Lung (tissue), 12 donors: ENCODE data around the gene OPHN1. TPM values are rescaled to one million over a fixed set of nuclear protein-coding genes. Genes with fewer than 3 reads are reported as not detected.

ENCODE experiments used
- ATAC-seq: fragments of 200-7000 bp; cut with Tn5 transposase; one replicate; pipeline ENCODE4 v1.9.1; 2020; ENCODE audit warnings: moderate number of reproducible peaks; ENCODE audit not compliant: insufficient read depth, low FRiP score
- DNase-seq, 3 donors: peaks; one replicate each; pipeline ENCODE4 v3.0.0-alpha.2; 2013 to 2017
- H3K27ac ChIP-seq, 2 donors: one replicate each; pipeline ENCODE4 v1.5.1; 2013; ENCODE audit warnings: mild to moderate bottlenecking in 2 of 2, moderate library complexity in 2 of 2, control low read depth in 1 of 2, inconsistent platforms in 1 of 2, low read depth in 1 of 2, low read length in 1 of 2
- H3K27me3 ChIP-seq, 3 donors: one replicate each; pipeline ENCODE4 v1.5.1; 2013; ENCODE audit warnings: low read length in 2 of 3; ENCODE audit not compliant: control insufficient read depth in 3 of 3, insufficient read depth in 3 of 3
- H3K36me3 ChIP-seq, 4 donors: one replicate each; pipeline ENCODE4 v1.5.1; 2013; ENCODE audit warnings: low read length in 4 of 4, mild to moderate bottlenecking in 1 of 4, moderate library complexity in 1 of 4; ENCODE audit not compliant: control insufficient read depth in 4 of 4, insufficient read depth in 4 of 4
- H3K4me1 ChIP-seq, 5 donors: one replicate each; pipeline ENCODE4 v1.5.1; 2013; ENCODE audit warnings: low read length in 5 of 5, mild to moderate bottlenecking in 2 of 5, moderate library complexity in 1 of 5; ENCODE audit not compliant: control insufficient read depth in 5 of 5, insufficient read depth in 5 of 5
- H3K4me3 ChIP-seq: one replicate; pipeline ENCODE4 v1.5.1; 2013; ENCODE audit warnings: mild to moderate bottlenecking, control low read depth, moderate library complexity
- H3K9ac ChIP-seq, 2 donors: one replicate each; pipeline ENCODE4 v1.5.1; 2013; ENCODE audit warnings: low read length in 2 of 2, control low read depth in 1 of 2; ENCODE audit not compliant: insufficient read depth in 1 of 2
- H3K9me3 ChIP-seq, 4 donors: one replicate each; pipeline ENCODE4 v1.5.1; 2013; ENCODE audit warnings: low read length in 3 of 4, mild to moderate bottlenecking in 1 of 4, moderate library complexity in 1 of 4; ENCODE audit not compliant: control insufficient read depth in 4 of 4, insufficient read depth in 3 of 4
- CTCF ChIP-seq: IDR thresholded peaks from 2 replicates; pipeline ENCODE4 v1.5.1; 2012; ENCODE audit warnings: mild to moderate bottlenecking; ENCODE audit errors: control extremely low read depth, extremely low read depth
- WGBS, 2 donors: extraction: QIAGEN DNeasy Blood & Tissue Kit; methylation state at CpG; one replicate each; pipeline ENCODE4 v1.1.7; 2013; 5-methylcytosine and 5-hydroxymethylcytosine counted together
- polyA plus RNA-seq, 2 donors: library from polyadenylated mRNA; stranded (reverse); fragments of 200-250 nt; gene quantifications; one replicate each; pipeline ENCODE4 v1.2.1, GENCODE V29; 2013
- total RNA-seq, 2 donors: library from RNA; depleted of rRNA in 1 of 2; stranded (reverse); fragments of >200 nt in 1 of 2; gene quantifications; one replicate each; pipeline ENCODE4 v1.2.1, GENCODE V29; 2014 to 2021
- donor health status: control.
- donor health status: control.
- donor health status: Bipolar disorder and iron deficiency.
- donor health status: healthy.
- donor health status: DM: yes; HTN: yes; CAD: no.

Gene OPHN1
- total and polyA plus RNA-seq, 4 donors: 1.1 to 22.0 (median 6.8) TPM

- Histone ChIP-seq H3K36me3 (no peaks in the 10 kb centered on the region), H3K9ac (no peak overlapping the region), H3K4me1 (peaks cover 0 to under 1% (median 0%) of the 10 kb centered on the region in 5 donors), H3K27me3 (peaks cover 0 to 3% (median 0%) of the 10 kb centered on the region in 3 donors), H3K27ac (no peak overlapping the region), H3K4me3 (no peak overlapping the region), H3K9me3 (no peaks in the 10 kb centered on the region)
- no peak for TF ChIP-seq CTCF
- DNase-seq (no peak), ATAC-seq (no peak)
- 77 to 100% methylated on average over 2 of the region's 2 CpGs for WGBS, 2 donors
These were observed 176.3 kb downstream of the OPHN1 start for GRCh38 chrX:68256990-68257389.

- H3K27me3 ChIP-seq: no peaks in the 10 kb centered on the region
- H3K4me1 ChIP-seq: peaks cover 0 to 2% (median 0%) of the 10 kb centered on the region in 5 donors
- H3K9ac ChIP-seq: no peak overlapping the region
- DNase-seq: no peak
- TF ChIP-seq CTCF: no peak
- 65 to 83% methylated on average over 11 of the region's 11 CpGs for WGBS, 2 donors
- no peak for ATAC-seq
- H3K4me3 ChIP-seq: no peak overlapping the region
- no peak overlapping the region for H3K27ac ChIP-seq
- no peaks in the 10 kb centered on the region for H3K9me3 ChIP-seq
- H3K36me3 ChIP-seq: no peaks in the 10 kb centered on the region
These were observed 178.3 kb downstream of the OPHN1 start for GRCh38 chrX:68254738-68255645.

- Histone ChIP-seq H3K9ac (no peak overlapping the region), H3K9me3 (no peaks in the 10 kb centered on the region), H3K27ac (no peak overlapping the region), H3K4me1 (peaks cover 0 to 3% (median 0%) of the 10 kb centered on the region in 5 donors), H3K27me3 (no peaks in the 10 kb centered on the region), H3K4me3 (no peak overlapping the region), H3K36me3 (no peaks in the 10 kb centered on the region)
- TF ChIP-seq CTCF: no peak
- DNase-seq (peak in 2 of 3 donors; percentile 7 to 34), ATAC-seq (no peak)
- 8 to 27% methylated on average over 2 of the region's 2 CpGs for WGBS, 2 donors
These were observed 180.6 kb downstream of the OPHN1 start for GRCh38 chrX:68252664-68253063.
